Measurements from ENCODE around the gene ATP4A.

The ATP4A gene

DNA sequence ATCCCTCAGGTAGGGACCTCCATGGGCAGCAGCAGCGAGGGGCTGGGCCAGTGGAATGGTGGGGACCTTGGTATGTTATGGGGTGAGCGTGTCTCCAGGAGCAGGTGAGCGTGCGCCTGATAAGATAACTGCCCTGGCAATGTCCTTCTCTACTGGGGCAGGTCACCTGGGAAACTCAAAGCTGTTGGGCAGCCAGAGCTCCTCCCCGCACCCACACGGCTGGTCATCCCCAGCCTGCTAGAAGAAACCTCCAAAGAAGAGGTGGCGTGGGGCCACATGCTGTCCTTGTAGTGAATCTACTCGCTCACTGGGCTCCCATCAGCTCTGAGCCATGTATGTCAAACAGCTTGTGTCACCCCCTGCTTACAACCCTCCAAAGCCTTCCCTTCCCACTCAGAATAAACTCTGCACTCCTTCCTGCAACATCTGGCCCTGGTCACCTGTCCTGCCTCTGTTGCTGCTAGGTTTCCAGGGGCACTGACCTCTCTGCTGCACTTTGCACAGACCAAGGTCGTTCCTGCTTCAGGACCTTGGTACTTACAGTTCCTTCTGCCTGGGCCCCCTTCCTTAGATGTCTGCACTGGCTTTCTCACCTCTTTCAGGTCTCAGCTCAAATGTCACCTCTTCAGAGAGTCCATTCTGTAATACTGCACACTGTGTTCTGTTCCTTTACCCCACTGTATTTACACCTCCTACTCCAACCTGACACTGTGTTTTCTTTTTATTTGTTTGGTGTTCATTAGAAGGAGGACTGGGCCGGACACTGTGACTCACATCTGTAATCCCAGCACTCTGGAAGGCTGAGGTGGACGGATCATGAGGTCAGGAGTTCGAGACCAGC is 1.8 kb upstream of the ATP4A start:
- no peak for DNase-seq

DNA sequence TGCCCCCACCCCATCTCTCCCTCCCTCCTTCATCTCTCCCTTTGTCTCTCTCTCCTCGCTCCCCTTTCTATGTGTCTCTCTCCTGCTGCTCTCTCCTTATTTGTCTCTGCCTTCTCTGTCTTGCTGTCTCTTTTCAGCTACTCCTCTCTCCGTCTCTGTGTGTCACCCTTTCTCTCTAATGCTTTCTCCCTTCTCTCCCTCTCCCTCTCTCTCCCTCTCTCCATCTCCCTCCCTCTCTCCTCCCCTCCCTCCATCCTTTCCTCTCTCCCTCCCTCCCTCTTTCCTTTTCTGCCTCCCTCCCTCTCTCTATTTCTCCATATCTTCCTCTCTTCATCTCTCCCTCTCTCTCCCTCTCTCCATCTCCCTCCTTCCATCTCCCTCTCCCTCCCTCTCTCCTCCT is 682 bp downstream of the ATP4A start:
- DNase-seq: no peak

DNA sequence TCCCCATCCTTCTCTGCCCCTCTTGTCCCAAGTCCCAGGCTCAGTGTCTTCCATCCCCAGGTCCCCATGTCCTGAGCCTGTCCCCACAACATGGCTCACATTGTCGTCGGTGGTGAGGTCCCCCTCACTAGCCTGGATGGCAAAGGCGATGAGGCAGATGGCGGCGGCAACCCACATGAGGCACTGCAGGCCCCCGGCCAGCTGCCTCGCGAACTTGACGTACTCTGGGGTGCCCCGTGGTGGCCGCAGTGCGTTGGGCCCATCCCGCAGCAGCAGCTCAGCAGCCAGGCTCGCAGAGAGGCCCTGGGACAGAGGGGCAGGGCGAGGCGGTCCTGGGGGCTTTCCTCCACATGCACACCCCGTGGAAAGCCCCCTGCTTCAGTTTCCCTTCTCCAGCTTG is 1.1 kb downstream of the ATP4A start:
- no peak for DNase-seq

DNA sequence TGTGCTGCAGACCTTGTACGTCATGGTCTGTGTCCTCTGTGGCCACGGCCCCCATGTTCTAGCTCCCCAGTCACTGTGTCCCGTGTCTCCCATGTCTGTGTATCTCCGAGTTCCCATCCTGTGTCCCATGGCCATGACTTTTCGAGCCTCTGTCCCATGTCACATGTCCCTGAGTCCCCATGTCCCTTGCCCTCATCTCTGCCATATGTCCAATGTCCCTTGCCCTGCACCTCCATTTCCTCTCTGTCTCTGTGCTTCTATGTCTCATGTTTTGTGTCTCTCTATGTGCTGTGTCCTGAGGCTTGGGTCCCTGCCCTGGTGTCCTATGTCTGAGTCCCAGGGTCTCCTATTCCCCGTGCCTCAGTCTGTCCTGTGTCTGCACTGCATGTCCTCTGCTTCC is 2.0 kb downstream of the ATP4A start:
- DNase-seq: no peak

DNA sequence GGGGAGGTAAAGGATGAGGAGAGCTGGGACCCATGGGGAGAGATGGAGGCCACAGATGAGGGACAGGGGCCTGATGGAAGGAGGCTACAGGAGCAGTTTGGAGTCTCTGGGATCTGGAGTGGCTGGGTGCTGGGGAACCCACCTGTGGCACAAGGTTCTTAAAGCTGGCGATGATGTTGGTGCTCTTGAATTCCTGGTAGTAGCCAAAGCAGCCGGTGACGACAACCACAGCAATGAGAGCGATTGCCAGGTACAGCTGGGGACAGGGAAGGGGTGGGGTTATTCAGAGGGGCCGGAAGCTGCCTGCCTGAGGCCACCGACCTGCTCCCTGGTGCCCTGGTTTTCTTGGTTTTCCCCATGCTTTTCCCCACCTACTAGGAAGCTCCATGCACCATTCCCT is 2.8 kb downstream of the ATP4A start:
- no peak for DNase-seq

DNA sequence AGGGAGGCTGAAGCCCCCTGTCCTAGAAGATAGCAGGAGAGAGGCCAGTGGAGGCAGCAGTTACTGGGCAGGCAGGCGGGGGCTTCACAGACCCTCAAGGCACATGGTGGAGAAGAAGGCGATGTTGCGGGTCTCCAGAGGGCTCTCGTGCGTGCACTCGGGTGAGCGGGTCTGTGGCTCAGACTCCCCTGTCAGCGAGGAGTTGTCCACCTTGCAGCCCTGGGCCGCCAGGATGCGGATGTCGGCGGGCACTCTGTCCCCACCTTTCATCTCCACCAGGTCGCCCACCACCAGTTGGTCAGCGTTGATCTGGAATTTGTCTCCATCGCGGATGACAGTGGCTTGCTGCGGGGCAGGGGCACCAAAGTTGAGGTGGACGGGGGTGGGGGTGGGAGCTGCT is 3.2 kb downstream of the ATP4A start:
- DNase-seq: no peak

DNA sequence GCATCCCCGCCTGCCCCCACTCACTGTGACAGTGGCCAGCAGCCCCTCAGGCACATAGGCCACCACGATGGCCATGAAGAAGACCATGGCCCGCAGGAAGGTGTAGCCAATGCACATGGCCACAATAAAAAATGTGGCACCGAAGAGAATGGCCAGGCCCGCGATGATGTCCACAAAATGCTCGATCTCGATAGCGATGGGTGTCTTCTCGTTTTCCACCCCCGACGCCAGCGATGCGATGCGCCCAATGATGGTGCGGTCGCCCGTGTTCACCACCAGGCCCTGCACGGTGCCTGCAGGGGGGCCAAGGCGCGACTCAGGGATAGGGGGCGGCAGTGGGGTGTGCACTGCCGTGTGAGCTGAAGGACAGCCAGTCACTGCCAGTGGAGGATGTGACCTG is 3.7 kb downstream of the ATP4A start:
- no peak for DNase-seq

DNA sequence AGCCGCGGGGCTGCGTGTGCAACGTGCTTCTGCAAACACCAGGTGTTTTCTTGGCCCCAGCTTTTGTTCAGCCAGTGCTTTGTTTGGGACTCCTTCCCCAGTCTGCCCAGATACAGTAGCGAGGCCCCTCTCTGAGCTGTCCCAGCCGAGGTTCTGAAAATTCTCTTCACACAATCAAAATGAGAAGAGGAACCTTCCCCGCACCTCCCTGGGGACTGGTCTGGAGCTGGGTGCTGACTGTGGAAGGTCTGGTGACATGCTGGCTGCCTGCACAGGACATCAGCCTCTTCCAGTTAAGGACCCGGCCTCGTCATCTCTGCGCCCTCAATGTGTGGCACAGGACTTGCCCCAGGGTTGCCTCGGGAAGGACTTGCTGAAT is 4.2 kb downstream of the ATP4A start:
- DNase-seq: no peak

DNA sequence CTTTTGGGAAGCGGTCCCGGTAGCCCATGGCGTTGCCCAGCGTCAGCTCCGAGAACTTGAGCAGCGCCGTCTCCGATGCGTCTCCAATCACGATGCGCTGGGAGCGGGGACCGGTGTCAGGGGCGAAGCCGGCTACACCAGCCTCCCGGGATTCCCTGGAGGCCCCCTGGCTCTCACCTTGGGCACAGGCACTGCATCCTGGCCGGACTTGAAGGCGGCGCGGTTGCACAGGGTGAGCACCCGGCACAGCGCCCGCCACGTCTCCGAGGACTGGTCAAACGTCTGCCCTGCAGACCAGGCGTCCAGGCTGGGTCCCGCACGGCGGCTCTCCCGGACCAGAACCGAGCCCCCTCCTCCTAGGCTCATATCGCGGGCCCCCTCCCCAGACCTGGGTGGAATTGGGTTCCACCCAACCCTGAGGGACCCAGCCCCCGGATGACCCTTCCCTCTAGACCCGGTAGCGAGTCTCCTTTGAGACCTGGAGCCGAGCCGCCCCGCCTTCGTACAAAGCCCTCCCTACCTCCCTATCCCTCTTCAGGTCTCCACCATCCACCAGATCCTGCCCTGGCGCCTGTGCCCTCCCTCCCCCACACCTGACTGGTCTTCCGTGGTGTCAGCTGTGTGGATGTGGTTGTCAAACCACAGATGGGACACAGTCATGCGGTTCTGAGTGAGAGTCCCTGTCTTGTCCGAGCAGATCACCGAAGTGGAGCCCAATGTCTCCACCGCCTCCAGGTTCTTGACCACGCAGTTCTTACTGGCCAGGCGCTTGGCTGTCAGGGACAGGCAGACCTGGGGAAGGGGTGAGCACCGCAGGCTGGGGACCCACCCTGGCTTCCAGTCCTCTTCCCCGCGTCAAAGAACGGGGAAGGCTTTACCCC is 4.8 kb downstream of the ATP4A start:
- no peak for DNase-seq

DNA sequence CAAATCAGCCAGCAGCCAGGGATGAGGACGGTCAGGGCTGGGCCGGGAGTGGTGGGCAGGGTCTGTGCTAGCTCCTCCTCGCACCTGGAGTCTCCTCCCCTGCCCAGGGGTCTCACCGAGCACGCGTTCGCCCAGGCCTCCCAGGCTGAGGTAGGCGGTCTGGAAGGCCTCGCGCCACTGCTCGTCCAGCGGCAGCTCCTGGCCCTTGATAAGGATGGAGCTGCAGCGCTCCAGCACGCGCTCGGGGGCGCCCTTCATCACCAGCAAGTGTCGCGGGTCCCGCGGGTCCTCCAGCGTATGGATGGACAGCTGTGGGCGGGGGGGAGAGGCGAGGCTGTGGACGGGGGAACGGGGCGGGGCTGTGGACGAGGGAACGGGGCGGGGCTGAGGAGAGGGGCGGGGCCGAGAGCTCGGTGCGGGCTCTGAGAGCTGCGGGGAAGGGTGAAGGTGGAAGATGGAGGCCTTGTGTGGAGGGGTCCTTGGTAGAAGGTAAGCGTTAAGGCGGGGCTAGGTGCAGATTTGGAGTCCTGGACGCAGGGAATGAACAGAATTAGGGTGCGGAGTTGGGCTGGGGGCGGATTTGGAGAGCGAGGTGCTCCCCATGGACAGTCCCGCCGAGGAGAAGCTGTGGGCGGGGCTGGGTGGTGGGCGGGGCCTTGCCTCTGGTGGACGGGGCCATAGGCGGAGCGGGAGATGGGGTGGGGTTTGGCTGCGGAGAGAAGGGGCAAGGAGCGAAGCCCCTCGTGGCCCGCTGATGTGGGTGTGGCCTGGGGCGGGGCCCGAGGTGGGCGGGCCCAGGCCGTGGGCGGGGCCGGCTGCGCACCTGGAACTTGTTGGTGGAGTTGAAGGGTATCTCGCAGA is 5.7 kb downstream of the ATP4A start:
- peak; percentile 54 to 63 for DNase-seq

DNA sequence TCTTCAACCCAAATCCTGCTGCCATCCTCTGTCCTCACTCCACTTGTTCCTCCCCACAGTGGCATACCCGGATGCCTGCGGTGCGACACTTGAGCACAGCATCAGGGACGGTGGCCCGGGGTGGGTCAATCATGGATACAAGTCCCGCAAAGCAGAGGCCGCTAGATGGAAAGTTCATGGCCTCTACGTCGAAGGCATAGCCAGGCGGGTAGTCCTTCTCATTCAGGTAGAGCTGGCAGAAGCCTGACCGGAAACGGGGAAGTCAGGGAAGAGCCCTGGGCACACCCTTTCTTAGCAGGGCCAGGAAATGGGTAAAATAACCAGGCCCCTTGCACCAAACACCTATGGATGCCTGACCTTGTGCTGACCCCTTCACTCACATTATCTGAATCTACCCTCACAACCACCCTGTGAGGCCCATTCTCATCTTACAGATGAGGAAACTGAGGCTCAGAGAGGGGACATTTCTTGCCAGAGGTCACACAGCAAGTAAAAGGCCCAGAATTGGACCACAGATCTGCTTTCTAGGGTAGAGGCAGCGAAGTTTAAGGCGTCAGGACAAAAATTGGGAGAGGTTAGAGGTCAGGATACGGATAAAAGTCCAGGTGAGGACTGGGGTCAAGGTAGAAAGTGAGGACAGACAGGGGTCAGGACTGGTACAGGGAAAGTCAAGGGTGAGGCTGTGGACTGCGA is 6.5 kb downstream of the ATP4A start:
- no peak for DNase-seq

DNA sequence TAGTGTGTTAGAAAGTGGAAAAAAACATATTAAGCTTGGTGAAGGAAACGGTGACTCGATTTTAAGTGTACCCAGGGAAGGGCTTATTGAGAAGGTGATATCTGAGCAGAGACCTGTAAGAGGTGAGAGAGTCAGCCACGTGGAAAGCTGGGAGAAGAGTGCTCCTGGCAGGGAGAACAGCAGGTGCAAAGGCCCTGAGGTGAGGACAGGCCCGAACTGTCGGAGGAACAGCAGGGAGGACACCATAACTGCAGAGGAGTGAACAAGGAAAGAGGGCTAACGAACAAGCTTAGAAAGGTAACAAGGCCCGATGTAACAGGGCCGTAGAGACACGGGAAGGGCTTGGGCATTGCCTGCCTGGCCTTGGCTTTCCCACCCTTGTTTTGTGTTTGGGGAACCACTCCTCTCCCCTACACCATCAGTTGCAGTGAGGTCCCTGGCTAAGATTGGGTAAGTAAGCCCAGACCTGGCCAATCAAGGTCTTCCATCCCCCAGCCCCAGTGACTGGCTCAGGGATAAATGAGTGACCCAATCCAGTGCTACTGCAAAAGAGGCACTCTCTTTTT is 7.3 kb downstream of the ATP4A start:
- no peak for DNase-seq

DNA sequence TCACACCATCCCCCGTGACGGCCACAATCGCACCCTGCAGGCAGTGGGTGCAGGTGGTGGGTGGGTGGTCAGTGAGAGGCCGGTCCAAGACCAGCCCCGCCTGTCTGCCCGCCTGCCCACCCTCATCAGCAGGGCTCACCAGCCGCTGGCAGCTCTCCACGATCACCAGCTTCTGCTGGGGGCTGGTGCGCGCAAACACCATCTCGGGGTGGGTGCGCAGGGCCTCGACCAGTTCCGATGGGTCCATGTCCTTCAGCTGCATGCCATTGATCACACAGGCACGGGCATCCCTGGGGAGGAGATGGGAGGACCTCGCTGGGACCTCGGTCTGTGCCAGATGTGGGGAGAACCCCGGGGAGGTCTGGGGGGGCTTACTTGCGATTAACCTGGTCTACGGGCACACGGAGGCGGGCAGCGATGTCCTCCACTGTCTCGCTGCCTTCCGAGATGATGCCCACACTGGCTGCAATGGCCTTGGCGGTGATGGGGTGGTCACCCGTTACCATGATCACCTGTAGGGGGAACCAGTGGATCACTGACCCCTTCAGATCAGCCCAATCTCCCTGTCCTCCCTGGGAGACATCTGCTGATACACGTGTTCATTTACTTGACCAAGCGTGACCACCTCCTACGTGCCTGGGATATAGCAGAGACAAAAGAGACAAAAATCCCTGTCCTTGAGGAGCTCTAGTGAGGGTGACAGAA is 8.0 kb downstream of the ATP4A start:
- DNase-seq: no peak

DNA sequence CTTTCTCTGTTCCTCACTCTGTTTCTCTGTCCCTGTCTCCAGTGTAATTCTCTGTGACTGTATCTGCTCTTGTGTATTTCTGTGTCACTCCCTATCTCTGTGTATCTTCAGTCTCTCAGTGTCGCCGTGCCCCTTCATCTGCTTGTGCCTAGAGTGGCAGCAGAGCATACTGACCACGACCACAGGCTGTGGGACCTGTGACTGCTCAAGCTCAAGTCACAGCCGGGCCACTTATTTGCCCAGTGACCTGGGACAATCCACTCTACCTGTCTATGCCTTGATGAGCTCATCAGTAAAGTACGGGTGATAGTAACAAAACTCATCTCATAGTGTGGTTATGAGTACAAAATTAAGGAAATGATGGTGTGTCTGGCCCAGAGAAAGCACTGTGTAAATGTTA is 9.4 kb downstream of the ATP4A start:
- no peak for DNase-seq

DNA sequence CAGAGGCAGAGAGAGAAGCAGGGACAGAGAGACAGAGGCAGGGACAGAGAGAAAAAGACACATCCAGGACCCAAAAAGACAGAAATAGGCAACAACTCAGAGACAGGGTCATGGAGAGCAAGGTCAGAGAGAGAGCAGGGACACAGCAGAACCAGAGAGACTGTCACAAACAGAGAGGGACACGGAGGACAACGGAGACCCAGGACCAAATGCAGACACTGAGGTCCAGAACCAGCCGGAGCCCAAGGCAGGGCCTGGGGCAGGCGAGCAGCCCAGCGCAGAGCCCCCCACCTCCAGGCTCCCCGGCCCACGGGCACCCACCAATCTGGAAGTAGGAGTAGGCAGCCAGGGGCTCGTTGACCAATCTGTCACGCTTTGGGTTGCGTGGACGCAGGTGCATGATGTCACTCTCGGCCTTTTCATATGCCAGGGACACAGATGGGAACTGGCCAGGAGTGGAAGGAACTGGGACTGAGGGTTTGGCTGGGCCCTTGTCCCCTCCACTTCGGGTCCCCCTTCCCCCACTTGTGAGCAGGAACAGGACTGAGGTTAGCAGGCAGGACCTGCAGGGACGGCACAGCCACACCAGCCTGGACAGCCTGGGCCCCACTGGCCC is 10.0 kb downstream of the ATP4A start:
- DNase-seq: no peak

DNA sequence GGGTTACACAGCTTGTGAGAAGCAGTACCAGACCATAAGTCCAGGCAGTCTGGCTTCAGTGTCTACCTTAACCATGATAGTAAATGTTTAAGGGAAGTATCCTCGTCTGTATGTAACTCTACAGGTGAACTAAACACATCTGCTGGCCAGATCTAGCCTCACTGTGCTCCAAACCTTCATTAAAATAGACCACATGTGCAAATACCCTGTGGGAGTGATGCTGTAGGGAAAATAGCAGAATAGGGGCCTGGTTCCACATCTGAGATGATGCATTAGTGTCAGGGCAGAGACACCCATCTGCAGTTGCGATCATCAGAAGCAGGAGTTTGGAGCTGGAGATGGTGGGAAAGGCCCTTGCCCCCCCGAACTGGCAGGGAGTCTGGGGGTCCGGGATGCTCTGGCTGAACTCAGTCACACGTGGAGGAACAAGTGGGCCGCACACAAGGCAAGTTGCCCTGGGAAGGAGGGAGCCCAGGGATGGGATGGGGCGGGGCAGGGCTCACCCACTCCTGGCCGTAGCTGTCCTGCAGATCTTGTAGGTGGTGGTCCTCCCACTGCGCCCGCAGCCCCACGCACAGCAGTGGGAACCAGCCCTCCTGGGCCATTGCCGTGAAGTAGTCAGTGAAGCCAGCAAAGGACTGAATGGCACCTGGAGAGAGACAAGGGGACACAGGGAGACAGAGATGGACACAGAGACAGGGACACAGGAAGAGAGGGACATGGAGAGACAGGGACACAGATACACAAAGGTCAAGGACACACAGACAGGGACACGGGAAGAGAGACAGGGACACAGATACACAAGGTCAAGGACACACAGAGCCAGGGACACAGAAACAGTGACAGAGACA is 10.7 kb downstream of the ATP4A start:
- DNase-seq: no peak

DNA sequence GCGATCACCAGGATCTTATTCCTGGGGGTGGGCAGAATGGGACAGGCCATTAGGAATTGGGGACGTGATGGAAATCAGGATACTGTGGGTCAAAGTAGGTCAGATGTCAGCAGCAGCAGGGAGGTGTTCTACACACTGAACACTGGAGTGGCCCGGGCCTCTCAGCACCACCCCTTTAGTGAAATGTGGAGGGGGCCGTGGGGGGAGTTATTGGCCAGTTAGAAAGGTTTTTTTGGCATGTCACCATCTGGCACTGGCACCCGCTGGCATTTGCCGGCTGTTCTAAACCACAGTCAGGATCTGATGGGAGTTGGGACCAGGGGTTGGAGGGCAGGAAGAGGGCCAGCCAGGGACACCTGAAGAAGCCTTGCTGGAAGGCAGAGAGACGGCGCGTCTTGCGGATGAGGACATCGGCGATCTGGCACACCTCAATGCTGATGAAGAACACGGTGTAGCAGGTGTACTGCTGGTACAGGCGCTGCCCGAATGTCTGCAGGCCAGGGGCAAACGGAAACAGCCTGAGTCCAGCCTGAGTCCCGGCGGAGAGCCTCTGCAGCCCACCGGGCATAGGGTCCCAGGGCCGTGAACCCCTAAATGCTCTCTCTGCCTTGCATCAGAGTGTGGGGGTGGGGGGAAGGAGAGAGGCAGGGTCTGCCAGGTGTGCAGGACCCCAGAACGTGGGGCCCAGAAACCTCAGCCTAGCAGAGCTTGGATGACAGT is 12.2 kb downstream of the ATP4A start:
- no peak for DNase-seq

DNA sequence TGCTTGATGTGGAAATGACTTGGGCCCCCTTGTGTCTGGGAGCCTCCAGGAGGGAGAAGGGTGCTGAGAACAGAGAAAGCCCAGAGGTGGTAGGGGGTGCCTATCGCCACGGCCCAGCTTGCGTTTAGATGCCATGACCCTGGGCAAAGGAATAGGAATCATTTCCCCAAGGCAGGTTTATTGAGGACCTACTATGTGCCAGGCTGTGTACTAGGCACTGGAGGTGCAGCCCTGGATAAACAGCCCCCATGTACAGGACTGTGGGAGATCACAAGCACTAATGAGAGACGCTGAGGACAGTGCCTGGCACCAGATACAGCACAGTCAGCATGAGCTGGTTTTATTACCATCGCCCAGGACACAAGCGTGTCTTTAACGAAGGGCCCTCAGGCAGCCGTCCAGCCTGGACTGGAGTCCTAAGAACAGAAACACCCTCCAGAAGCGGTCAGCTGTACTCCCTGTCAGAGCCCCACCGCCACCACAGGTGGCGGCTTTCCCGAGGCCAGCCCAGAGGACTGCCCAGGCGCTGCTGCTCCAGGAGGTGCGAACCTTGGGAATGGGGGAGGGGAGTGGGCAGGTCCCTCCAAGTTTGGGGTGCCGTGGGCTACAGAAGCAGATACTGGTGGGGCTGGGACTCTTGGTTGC is 13.5 kb downstream of the ATP4A start:
- DNase-seq: no peak
